Medulla oblongata (tissue), 1 donor: Measurements from ENCODE around the gene RBM11.
"Not testable (repeated sequence)": the region's sequence is repeated elsewhere in the genome, so short reads cannot be mapped to it uniquely, and the experiment has no call there.

Experiments
- DNase-seq: peaks from one replicate; pipeline ENCODE4 v3.0.0-alpha.2; 2015; ENCODE audit errors: extremely low spot score

The RBM11 gene, protein sequence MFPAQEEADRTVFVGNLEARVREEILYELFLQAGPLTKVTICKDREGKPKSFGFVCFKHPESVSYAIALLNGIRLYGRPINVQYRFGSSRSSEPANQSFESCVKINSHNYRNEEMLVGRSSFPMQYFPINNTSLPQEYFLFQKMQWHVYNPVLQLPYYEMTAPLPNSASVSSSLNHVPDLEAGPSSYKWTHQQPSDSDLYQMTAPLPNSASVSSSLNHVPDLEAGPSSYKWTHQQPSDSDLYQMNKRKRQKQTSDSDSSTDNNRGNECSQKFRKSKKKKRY

DNA sequence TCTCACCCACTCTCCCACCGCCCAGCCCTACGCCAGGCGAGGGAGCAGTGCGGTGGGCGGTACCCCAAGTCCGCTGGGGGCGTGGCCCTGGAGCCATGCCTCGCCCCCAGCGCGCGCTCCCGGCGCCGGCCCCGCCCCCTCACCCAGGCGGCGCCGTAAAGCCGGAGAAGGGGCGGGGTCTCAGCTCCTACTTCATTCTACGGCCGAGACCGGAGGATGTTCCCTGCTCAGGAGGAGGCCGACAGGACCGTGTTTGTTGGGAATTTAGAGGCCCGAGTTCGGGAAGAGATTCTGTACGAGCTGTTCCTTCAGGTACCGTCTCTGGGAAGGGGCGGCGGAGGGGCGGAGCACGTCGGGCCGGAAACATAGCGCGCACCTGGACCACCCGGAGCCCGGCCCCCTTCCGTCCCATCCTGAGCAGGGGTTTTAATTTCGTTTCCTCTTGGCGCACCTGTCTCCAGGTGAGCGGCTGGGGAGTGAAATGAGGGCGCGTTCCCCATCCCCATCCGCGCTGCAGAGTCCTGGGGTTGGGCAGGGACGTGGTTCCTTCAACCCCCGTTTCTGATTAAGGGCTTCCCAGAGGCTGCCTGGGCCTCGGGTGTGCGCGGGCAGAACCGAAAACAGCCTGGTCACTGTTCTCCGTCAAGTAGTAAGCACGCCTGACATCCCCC is at the start of gene RBM11:
Gene RBM11, plus strand, starts transcription at position 187 of the 671 bp plus-strand sequence. Its CDS starts 30 bp downstream, at position 217.
- peak; percentile 87 for DNase-seq

DNA sequence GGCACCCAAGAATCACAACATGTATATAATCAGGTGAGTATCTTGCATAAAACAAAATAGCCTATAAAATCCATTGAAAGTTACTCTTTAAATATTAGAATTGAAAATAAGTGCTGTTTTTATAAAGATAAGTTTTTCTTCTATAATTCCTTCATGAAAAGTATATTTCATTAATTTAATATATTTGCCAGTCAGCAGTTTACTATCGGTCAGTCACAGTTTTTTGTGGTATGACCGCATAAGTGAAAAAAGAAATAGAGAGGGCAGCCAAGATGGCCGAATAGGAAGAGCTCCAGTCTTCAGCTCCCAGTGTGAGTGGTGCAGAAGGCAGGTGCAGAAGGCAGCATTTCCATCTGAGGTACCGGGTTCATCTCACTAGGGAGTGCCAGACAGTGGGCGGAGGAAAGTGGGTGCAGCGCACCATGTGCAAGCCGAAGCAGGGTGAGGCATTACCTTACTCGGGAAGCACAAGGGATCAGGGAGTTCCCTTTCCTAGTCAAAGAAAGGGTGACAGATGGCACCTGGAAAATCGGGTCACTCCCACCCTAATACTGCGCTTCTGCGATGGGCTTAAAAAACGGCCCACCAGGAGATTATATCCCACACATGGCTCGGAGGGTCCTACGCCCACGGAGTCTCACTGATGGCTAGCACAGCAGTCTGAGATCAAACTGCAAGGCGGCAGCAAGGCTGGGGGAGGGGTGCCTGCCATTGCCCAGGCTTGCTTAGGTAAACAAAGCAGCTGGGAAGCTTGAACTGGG is 49.3 kb upstream of the RBM11 start:
- DNase-seq, result not testable (repeated sequence)

DNA sequence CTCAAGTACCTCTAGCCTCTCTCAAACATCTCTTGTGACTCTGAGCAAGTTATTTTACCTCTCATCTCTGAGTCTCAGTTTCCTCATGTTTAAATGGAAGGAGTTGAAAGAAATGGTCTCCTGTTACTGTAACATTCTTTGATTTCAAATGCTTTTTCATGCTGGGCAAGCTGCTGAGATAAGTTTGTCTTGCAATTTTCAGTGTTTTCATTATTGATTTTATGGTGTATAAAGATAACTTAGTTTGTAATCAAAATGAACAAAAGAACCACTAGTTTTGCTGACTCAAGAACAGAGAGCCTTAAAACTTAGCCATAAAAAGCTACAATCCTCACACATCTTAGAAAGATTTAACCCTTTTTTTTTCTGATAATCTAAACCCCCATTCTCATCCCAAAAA is 9.7 kb upstream of the RBM11 start:
- no peak for DNase-seq

DNA sequence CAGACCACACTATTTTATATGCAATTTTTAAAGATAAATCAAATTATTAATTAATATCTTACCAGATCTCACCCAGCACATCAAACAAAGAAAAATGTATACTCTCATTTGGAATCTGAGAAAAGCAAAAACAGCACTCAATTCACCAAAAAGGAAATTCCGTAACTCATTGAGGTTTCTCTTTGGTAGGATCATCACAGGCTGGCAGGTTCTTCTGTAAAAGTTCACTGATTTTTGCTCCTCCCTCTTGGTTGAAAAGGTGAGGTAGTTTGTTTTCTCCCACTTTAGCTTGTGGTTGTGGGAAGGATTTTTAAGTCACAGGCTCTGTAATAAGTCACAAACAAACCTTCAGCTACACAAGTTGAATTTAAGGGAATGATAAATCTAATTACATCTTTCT is 5.2 kb upstream of the RBM11 start, which contains the start of gene LIPI:
Gene LIPI, minus strand, starts transcription at position 218 of the 400 bp plus-strand sequence. Its CDS starts 110 bp downstream, at position 108.
- DNase-seq, result no peak

DNA sequence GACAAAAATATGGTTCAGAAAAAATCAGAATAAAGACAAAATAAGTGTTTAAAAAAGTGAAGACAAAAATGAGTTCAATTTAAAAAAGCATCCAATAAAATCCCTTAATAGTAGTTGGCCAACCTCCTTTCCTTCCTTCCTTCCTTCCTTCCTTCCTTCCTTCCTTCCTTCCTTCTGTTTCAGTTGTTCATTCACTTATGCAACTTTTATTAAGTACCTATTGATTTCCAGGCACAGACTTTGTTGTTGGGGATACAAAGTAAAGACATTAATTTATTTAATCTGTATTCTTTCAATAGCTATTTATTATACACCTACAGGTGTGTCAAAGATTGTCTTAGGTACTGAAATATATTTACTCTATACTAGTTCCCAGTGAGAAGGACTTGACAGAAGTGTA is 2.8 kb upstream of the RBM11 start:
- no peak for DNase-seq

DNA sequence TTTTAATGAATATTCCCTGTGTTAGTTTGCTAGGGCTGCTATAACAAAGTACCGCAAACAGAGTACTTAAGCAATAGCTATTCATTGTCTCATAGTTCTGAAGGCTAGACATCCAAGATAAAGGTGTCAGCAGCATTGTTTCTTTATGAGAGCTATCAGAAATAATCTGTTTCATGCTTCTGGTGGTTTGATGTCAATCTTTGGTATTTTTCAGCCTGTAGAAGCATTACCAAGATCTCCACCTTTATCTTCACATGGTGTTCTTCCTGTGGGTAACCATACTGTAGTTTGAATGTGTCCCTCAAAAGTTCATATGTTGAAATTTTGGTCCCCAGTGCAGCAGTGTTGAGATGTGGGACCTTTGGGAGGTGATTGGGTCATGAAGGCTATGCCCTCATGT is 7.4 kb downstream of the RBM11 start:
- no peak for DNase-seq

DNA sequence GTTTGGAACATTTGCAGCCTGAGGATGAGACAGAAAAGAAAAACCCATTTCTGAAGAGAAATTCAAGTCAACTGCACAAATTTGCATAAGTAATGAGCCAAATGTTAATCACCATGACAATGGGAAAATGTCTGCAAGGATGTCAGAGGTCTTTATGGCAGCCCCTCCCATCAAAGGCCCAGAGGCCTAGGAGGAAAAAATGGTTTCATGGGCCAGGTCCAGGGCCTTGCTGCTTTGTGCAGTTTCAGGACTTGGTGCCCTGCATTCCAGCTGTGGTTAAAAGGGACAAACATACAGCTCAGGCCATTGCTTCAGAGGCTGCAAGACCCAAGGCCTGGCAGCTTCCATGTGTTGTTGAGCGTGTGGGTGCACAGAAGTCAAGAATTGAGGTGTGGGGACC is 13.4 kb downstream of the RBM11 start:
- no peak for DNase-seq

DNA sequence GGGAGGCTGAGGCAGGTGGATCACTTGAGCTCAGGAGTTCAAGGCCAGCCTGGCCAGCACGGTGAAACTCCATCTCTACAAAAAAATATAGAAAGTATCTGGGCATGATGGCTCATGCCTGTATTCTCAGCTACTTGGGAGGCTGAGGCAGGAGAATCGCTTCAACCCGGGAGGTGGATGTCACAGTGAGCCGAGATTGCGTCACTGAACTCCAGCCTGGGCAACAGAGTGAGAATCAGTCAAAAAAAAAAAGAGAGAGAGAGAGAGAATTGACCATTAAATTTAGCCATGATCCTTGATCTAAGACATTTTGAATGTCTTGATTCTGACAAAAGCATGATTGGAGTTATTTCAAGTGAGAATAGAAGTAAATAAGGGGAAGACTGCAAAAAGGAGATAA is 19.1 kb downstream of the RBM11 start:
- no peak for DNase-seq

DNA sequence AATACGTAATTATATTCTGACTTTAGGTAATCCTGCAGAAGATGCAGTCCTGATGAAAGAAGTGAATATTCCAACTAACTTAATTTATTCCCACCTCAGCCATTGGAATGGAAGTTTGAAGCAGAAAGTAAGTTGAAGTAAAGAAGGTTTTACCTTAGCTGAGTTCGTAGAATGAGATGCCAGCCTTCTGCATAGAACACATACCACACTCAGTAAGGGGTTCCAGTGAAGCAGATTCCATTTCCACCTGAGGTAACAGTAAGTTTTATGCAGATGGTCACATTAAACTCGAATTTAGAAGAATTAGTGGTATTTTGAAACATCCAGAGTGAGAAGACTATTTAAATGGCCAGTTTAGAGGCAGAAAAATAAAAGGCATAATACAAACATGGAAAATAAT is 20.2 kb downstream of the RBM11 start:
- no peak for DNase-seq

DNA sequence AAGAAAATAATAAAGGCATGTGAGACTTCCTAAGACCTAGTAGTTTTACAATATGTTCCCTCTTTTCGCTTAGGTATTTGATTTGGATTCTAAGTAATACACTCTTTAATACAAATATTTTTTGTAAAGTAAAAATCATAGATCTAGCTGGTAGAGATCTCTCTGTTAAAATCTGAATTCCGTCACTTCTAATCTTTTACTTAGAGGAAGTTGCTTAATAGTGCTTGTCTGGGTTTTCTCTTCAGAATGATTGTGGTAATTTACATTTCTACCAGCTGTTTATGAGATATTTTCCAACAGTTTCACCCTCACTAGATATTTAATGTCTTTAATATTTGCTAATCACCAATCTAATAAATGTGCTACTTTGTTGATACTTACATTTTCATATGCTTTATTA is 23.3 kb downstream of the RBM11 start:
- DNase-seq, result no peak

DNA sequence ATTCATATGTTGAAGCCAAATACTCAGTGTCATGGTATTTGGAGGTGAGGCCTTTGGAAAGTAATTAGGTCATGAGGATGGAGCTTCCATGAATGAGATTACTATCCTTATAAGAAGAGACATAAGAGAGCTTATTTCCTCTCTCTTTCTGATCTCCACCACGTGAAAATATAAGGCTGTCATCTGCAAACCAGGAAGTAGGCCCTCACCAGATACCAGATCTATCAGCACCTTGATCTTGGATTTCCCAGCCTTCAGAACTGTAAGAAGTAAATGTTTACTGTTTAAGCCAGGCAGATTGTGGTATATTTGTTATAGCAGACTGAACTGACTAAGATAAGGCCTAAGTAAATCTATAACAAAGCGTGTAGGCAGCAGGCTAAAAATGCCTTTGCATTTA is 25.3 kb downstream of the RBM11 start:
- DNase-seq, result no peak

DNA sequence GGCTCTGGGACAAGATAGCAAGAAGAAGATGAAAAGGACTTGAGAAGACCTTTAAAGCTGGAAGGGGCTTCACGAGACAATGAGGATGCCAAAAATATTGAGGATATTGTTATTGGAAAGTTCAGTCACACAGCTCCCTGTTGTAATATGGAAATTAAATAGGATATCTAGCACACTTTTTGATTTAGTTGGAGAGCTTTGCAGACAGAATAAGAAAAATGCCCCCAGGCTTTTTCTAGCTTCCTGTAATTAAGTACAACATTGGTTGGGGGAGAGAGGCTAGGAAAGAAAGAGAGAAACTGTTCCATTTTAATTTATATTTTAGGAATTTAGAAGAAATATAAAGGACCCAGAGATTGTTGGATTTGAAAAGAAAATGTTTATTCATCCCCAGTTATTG is 27.5 kb downstream of the RBM11 start:
- no peak for DNase-seq

DNA sequence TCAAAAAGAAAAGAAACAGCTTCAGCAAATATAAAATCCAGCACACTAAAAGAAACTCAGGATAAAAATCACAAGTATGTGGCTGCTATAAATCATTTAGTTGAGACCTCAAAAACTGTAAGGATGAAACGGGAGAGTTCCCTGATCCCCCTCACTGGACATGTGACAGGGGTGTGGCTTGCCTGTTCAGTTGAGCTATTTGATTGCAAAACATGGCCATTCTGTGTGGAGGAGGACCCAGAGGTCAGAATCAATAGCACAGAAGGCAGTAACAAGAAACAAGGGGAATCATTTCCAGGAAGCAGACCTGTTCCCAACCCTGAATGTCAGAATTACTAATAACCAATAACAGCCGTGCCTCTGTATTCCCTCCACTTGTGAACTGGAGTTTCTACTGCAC is 27.9 kb downstream of the RBM11 start:
- DNase-seq, result no peak

DNA sequence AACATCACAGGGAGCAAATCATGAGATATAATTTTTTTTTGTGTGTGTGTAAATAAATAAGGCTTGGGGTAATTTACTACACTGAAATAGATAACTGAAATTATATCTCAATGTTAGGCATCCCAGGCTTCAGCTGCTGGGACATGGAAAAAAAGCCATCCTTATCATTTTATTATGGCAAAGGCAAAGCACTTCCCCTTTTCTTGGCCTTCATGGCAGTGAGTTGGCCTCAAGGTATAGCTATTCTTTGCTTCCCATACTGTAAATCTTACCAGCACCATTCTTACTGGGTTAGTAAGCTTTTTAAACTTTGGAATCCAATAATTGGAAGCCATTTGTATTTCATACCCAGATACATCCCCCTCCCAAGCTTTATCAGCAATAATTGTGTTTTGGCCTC is 29.0 kb downstream of the RBM11 start:
- DNase-seq, result no peak

DNA sequence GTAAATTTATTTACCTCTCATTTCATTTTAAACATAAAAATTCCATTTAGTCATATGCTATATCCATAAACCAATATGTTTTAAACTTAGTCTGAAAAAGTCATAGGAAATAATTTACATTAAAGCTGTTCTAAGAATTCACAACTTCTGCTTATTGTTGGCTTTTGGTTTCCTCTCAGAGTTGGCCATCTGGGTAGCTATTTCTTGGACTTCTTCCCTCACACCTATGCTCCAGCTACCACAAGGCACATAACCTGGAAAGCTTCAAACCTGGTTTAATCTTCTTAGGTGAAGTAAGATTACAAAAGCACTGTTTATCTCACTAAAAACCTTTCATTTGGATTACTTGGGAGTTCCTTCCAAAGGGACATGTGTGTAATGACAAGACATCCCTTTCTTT is 29.8 kb downstream of the RBM11 start:
- no peak for DNase-seq

DNA sequence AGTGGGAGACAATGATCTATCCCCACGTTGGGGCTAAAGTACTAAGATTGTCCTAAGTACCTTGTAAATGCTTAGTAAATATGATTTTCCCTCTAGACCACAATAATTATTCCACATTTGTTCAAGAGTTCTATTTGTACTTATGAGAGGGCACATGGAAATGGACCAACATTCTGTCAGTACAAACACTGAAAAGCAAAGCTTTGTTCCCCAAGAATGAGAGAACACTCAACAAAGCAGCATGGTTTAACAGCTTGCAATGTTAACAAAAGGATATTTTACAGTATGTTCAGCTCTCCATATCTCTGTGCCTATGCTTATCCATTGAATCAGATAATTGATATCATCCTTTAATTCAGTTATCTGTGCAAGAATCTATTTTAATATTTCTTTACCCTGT is 35.4 kb downstream of the RBM11 start:
- DNase-seq, result peak; percentile 42

DNA sequence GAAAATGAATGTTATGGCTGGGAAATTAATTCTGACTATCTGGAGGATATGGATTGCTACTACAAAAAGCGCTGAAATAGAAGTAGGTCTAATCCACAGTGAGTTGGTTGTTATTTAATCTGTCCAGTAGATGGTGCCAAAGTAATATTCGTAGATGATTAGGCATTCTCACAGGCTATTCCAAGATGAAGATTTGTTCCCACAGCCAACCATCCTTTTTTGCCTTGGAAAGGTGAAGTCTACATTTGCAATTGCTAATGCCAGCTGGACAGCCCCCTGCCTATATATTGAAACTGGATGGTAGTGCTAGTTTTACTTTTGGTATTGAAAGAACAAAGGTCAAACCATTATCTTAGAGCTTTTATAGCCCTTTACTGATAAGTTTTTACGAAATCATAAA is 43.8 kb downstream of the RBM11 start:
- peak; percentile 86 for DNase-seq

DNA sequence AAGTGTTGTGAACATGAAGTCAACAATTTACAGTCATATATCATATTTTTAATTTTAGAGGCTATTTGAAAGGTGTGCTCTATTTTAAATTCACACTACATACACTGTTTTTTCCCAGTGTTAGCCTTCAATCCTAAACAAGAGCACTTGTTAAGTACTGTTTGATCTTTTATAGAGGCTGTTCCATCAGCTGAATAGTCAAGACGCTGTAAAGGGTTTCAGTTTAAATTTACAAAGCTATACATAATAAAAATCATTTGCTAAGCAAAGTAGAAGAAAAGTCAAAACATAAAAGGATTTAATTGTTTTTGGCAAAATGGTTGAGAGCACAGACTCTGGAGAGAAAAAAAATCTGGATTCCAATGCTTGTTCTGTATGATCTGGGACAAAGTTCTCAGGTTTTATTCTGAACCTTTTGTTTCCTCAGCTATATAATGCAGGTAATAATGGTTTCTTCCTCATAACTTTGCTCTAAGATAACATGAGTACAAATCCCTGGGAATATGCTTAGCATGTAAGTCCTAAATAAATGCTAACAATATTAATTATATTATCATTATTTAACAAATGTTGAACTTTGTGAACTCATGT is 44.3 kb downstream of the RBM11 start:
- DNase-seq, result no peak

DNA sequence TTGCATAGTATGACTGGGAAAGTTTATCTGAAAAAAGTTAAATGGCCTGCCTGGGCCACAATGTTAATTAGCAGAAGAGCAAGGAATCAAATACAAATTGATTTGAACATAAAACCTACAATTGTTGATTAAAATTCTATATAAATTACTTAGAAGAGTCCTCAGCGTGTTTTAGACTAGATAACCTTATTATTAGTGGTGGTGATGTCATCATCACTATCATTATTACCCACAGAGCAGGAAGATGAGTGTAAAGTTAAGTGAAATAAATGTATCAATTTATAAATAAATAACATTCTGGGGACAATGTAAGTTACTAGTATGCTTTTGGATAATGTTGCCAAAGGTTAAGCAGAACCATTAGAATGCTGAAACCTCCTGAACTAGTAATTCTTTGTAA is 46.1 kb downstream of the RBM11 start:
- no peak for DNase-seq

DNA sequence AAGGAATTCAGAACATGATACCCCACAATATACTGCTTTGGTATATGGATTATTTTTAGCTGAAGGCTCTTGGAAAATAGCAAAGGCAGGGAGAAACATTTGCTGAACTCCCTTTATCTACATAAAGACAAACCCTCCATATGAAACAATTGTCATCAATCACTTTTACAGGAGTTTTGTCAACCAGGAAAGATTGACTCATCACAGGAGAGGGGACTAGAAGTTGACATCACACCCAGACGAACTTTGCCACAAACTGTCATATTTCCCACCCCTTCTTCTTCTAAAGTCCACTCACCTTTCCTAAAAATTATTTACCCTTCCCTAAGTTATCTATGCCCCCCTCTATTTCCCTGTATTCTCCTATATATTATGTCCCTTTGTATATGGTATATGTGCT is 47.9 kb downstream of the RBM11 start:
- no peak for DNase-seq

DNA sequence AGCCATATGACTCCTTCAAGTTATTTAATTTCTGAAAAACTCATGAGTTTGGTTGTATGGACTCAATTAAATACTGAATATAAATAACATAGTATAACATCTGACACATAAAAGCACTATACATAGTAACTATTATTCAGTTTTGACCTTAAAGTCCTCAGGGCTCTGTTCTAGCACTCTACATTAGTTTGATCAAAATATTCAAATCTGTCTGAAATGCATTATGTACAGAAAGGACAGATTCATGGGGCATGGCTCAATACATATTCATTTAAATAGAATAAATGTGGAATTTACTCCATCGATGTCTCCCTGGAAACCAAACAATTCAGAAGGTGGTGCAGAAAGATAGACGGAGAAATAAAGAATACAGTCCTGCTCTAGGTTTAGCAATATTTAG is 49.1 kb downstream of the RBM11 start:
- DNase-seq, result no peak

DNA sequence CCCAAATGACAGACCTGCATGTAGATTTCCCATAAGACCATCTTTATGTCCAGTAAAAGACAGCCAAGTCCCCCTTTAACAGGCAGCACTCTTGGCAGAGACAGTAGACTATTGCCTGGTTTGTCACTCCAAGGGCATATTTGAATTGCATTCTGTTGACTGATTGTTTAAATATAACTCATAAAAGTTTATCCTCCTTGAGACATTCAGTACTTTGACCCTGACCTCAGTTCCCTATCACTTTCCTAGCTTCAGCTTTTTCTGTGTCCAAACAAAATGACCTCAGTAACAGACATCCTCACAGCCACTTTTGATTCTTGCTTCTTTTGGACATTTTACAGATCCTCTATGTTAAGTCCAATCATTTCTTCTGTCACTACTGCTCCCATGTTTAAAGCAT is 51.1 kb downstream of the RBM11 start:
- no peak for DNase-seq
